GM12891 (cell line): ENCODE measurements around the gene PIF1.

ENCODE experiments used
- POLR2A ChIP-seq: IDR thresholded peaks from 2 replicates; pipeline ENCODE4 v1.6.1; 2011; ENCODE audit warnings: low read depth, low read length, control low read depth
- POLR2AphosphoS5 ChIP-seq: IDR thresholded peaks from 2 replicates; pipeline ENCODE4 v1.6.1; 2011; ENCODE audit warnings: low read depth, low read length, control low read depth

DNA sequence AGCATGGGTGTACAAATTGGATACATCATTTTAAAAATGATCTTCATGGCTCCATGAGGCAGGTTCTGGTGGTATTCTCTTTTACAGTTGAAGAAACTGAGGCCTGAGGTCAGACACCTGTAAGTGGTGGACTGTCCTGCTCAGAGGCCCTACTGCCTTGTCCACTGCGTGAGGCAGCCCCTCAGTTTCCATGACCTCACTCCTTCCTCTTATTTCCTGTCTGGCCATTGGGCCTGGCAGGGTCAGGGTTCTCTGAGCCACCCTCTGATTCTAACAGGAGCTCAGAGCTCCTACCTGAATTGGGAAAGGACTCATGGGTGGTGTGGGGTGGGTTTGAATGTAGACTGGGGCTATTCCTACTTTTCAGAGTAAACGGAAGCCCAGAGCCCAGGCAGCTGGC is 33.8 kb upstream of the PIF1 start:
- no peak for TF ChIP-seq POLR2AphosphoS5
- TF ChIP-seq POLR2A, result no peak
